Prostate gland (tissue), 2 donors: ENCODE measurements around the gene LRRC1. TPM values are rescaled to one million over a fixed set of nuclear protein-coding genes. Genes with fewer than 3 reads are reported as not detected.

Experiments used
- DNase-seq: peaks from one replicate; pipeline ENCODE4 v3.0.0-alpha.2; 2019; ENCODE audit warnings: low spot score
- H3K27ac ChIP-seq, 2 donors: fragments of 200-600 bp; sonication (generic); 2 replicates each; pipeline ENCODE4 v1.5.1; 2017 to 2019
- H3K27me3 ChIP-seq: fragments of 200-600 bp; sonication (generic); replicated peaks from 2 replicates; pipeline ENCODE4 v1.5.1; 2019; ENCODE audit not compliant: insufficient read depth
- H3K36me3 ChIP-seq, 2 donors: fragments of 200-600 bp; sonication (generic); 1 replicate in 1 of 2; 2 replicates in 1 of 2; pipeline versions ENCODE4 v1.5.1 to v1.8.1; 2017 to 2019
- H3K4me1 ChIP-seq: fragments of 200-600 bp; sonication (generic); replicated peaks from 2 replicates; pipeline ENCODE4 v1.5.1; 2019
- H3K4me3 ChIP-seq, 2 donors: fragments of 200-600 bp; sonication (generic); 2 replicates each; pipeline ENCODE4 v1.5.1; 2017 to 2019
- H3K9me3 ChIP-seq: fragments of 200-600 bp; sonication (generic); 2 replicates; pipeline ENCODE4 v1.5.1; 2017
- CTCF ChIP-seq, 4 experiments: fragments of 200-600 bp in 2 of 4; fragments of 450-650 bp in 2 of 4; sonication (generic) in 2 of 4; IDR thresholded peaks; 1 replicate in 3 of 4; 2 replicates in 1 of 4; pipeline ENCODE4 v1.5.1; 2016 to 2019; ENCODE audit warnings: antibody characterized with exemption in 4 of 4, mild to moderate bottlenecking in 2 of 4, moderate library complexity in 2 of 4
- POLR2A ChIP-seq: fragments of 450-650 bp; IDR thresholded peaks from one replicate; pipeline ENCODE4 v1.6.1; 2016; ENCODE audit warnings: antibody characterized with exemption, mild to moderate bottlenecking
- POLR2AphosphoS5 ChIP-seq: sonication (generic); formaldehyde crosslinking; IDR thresholded peaks from one replicate; pipeline ENCODE4 v1.6.1; 2017; ENCODE audit warnings: antibody characterized with exemption
- WGBS: methylation state at CpG from one replicate; pipeline ENCODE4 v1.1.5; 2018; 5-methylcytosine and 5-hydroxymethylcytosine counted together
- intact Hi-C: fragments of 100-400 bp; cut with DNase I; formaldehyde crosslinking; loops from one replicate; pipeline ENCODE4 v1.14.2; 2022
- total RNA-seq, 2 donors: library from RNA; depleted of rRNA; stranded (reverse); fragments of >200 nt; gene quantifications; one replicate each; pipeline ENCODE4 v1.1.0, GENCODE V29; 2016

Gene LRRC1
- total RNA-seq, 2 donors from 2014 or later: 25.0 to 25.6 TPM

DNA sequence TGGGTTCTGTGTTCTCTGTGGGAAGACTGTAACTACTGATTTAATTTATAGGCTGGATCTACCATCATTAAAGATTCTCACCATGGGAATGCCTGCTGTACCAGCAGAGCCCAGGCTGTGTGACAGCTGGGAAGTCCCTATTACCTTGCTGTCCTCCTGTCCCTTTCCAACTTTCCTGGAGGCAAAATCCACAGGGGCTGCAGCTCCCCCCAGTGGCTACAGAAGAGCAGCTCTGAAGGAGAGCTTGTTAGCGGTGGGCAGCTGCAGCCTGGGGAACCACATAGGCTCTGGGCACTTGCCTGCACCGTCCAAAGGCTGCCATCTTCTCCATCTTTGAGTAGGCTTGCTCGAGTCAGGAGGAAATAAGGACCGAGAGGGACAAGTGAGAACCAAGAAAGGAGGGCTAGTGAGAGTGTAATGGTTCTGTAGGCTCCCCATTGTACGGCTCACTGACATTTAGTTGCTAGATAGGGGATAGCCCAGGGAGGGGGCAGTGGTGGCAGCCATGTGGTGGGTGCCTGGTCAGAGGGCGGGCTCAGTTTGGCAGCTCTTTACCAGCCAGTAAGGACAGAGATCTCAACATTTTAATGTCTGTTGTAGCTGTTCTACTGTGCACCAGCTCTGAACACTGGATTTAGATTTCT lies 161.4 kb downstream of the LRRC1 start:
- no peaks in the 10 kb centered on the region for H3K9me3 ChIP-seq
- intact Hi-C loops: loop anchor here (1.0 to 5.0 kb wide), 2 partner anchors 162 to 239 kb away; no protein-coding TSS in a partner anchor
- H3K36me3 ChIP-seq: no peaks in the 10 kb centered on the region
- 40% methylated on average over 6 of the region's 6 CpGs for WGBS
- TF ChIP-seq CTCF (IDR thresholded peaks at IDR 0.05) (peak; percentile 57 to 84 (median 68)), POLR2A (no peak), POLR2AphosphoS5 (peak; percentile 53)
- H3K4me3 ChIP-seq: no peak overlapping the region
- H3K27ac ChIP-seq: no peak overlapping the region
- no peaks in the 10 kb centered on the region for H3K27me3 ChIP-seq
- H3K4me1 ChIP-seq: no peaks in the 10 kb centered on the region
- peak; percentile 59 for DNase-seq

DNA sequence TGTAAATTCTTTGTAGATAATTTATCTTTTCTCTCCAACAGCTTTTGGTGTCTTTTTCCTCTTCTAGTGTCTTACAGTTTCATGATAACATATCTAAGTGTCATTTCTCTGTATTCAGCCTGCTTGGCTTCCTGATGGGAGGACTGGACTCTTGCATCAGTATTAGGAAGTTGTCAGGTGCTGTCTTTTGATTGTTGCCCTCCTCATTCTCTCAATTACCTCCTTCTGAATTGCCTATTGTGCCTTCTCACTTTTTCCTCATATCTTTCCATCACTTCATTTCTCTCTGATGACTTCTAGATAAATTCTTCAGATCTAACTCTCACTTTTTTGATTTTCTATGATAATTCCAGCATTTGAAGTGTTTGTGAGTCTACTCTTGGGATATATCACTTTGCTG lies 162.0 kb downstream of the LRRC1 start:
- Histone ChIP-seq H3K9me3 (no peaks in the 10 kb centered on the region), H3K27me3 (no peaks in the 10 kb centered on the region), H3K4me1 (no peaks in the 10 kb centered on the region), H3K4me3 (no peak overlapping the region), H3K27ac (no peak overlapping the region), H3K36me3 (no peaks in the 10 kb centered on the region)
- DNase-seq: no peak
- TF ChIP-seq CTCF (IDR thresholded peaks at IDR 0.05) (no peak), POLR2AphosphoS5 (no peak), POLR2A (no peak)
- intact Hi-C loops: loop anchor here (1.0 to 5.0 kb wide), 2 partner anchors 163 to 240 kb away; no protein-coding TSS in a partner anchor

DNA sequence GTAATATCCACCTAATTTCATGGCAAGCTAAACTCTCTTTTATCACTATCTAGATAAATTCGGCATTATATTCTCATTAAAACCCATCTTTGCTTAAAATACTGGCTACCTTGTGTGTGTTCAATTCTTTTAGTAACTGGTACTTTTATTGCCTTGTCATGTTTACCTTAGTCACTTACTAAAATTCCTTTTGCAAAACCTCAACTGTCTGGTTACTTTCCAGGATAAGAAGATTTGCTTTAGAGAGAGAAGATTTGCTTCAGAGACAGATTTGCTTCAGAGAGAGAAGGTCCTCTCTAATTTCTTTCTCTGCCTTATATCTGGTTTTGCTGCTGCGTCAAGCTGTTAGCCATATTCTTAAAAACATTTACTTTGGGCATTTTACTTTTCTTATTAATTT lies 164.9 kb downstream of the LRRC1 start:
- intact Hi-C loops: loop anchor here (5.0 kb wide), 1 partner anchor 242 kb away; no protein-coding TSS in a partner anchor

DNA sequence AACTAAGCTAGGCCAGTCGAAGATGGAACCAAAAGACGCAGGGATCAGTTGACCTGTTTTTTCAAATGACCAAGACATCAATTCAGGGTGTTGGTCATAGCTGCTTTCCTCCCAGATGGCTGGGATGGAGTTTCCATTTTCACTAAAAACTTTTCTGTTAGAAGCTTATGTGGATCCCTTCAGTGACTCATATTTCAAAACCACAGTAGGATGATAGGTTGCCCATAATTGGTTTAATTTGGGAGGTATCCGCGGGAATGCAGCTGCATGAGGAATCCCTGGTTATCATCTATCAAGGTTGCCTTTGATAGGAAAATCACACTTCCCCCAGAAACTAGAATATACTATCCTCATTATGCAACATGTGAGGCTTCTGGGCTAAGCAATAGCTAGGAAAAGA lies 165.5 kb downstream of the LRRC1 start:
- intact Hi-C loops: no loop called here
- Histone ChIP-seq H3K4me1 (no peaks in the 10 kb centered on the region), H3K4me3 (no peak overlapping the region), H3K27ac (no peak overlapping the region), H3K9me3 (no peaks in the 10 kb centered on the region), H3K27me3 (no peaks in the 10 kb centered on the region), H3K36me3 (no peaks in the 10 kb centered on the region)
- TF ChIP-seq POLR2AphosphoS5: no peak
- 94% methylated on average over 4 of the region's 4 CpGs for WGBS
- no peak for DNase-seq

More for the DNA sequence above, 164.9 kb downstream of the LRRC1 start:
- no peak for DNase-seq
- no peak overlapping the region for H3K4me3 ChIP-seq
- no peaks in the 10 kb centered on the region for H3K27me3 ChIP-seq
- 31% methylated on average over 2 of the region's 2 CpGs for WGBS
- no peaks in the 10 kb centered on the region for H3K36me3 ChIP-seq
- H3K9me3 ChIP-seq: no peaks in the 10 kb centered on the region
- no peaks in the 10 kb centered on the region for H3K4me1 ChIP-seq
- no peak overlapping the region for H3K27ac ChIP-seq
- TF ChIP-seq POLR2AphosphoS5: no peak
- no peak for TF ChIP-seq CTCF (IDR thresholded peaks at IDR 0.05)
- TF ChIP-seq POLR2A: no peak

GRCh38 chr6:53961679-53962370 lies 167.0 kb downstream of the LRRC1 start:
- H3K27me3 ChIP-seq: no peaks in the 10 kb centered on the region
- no peaks in the 10 kb centered on the region for H3K9me3 ChIP-seq
- H3K36me3 ChIP-seq: no peaks in the 10 kb centered on the region
- no peak for DNase-seq
- intact Hi-C loops: no loop called here
- 68% methylated on average over 7 of the region's 7 CpGs for WGBS
- H3K27ac ChIP-seq: no peak overlapping the region
- TF ChIP-seq POLR2AphosphoS5 (no peak), CTCF (IDR thresholded peaks at IDR 0.05) (no peak)
- no peaks in the 10 kb centered on the region for H3K4me1 ChIP-seq
- H3K4me3 ChIP-seq: no peak overlapping the region
